Measurements from ENCODE around the gene EPHB1.

EPHB1 gene

GRCh38 chr3:134794950-134795745 is at the start of gene EPHB1:
EPHB1 (plus strand) TSS chr3:134795260.
- no peak for DNase-seq (ENCODE audit: low read depth in 2 of 2)

DNA sequence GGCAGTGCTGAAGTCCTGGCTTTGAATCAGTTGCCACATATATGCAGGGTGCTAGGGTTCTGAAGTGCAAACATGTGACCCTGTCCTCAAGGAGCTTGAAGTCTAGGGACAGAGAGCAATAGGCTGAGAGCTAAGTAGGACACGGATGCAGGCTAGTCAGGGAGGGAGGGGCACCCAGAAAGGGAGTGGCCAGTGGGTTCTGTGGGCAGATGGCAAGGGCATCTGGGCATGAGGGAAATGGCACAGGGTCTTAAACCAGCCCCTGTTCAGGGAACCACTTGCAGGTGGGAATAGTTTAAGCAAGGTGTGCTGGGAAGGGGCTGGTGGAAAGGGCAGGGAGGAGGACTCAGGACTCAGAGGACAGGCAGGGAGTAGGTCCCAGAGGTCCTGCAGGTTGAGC is 46.4 kb upstream of the EPHB1 start:
- DNase-seq (ENCODE audit: low read depth in 2 of 2), result no peak

DNA sequence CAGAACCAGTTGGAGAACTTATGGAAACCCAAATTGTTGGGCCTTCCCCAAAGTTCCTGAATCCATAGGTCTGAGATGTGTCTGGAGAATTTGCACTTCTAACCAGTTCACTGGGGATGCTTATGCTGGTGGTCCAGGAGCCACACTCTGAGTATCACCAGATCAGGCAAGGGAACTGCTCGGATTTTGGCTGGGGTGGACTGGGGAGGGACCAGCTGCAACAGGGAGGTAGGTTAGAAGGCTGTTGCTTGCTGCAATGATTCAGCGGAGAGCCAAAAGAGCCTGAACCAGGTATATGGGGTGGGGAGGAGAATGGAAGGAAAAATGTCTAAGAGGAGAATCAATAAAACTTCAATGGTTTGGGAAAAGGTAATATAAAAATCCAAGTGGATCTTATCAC is 45.9 kb upstream of the EPHB1 start:
- DNase-seq (ENCODE audit: low read depth in 2 of 2), result no peak

GRCh38 chr3:134749802-134750553 is 45.1 kb upstream of the EPHB1 start:
- no peak for DNase-seq (ENCODE audit: low read depth in 2 of 2)

GRCh38 chr3:134751831-134752230 is 43.2 kb upstream of the EPHB1 start:
- DNase-seq (ENCODE audit: low read depth in 2 of 2), result no peak

DNA sequence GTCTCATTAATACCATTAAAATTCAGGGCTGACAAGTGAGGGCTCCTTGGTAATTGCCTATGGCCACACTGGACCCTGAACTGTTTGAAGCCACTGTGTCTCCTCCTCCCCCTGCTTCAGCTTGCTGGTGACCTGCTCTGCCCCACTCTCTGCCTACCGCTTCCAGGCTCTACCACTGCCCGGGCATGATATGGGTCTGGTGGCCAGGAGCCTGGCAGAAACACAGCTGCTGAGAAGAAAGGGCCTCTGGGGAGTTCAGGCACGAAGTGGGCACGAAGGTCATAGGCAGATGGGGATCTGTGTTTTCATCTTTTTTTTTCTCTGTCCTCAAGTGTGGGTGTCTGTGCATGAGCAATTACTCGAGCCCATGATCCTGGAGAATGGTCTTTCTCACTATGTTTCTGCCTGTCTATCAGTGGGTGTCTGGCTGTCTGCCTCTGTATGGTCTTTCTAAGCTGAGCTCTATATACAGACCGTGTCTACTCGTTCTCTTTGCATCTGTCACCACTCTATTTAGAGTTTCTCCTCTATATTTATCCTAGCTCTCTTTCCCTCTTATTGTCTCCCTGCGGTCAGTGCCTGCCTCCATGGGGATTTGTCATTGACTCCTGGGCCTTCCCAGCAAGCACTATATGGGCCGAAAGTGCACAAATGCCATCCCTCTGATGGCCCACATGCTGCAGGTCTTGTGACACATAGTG is 42.1 kb upstream of the EPHB1 start:
- no peak for DNase-seq (ENCODE audit: low read depth in 2 of 2)

DNA sequence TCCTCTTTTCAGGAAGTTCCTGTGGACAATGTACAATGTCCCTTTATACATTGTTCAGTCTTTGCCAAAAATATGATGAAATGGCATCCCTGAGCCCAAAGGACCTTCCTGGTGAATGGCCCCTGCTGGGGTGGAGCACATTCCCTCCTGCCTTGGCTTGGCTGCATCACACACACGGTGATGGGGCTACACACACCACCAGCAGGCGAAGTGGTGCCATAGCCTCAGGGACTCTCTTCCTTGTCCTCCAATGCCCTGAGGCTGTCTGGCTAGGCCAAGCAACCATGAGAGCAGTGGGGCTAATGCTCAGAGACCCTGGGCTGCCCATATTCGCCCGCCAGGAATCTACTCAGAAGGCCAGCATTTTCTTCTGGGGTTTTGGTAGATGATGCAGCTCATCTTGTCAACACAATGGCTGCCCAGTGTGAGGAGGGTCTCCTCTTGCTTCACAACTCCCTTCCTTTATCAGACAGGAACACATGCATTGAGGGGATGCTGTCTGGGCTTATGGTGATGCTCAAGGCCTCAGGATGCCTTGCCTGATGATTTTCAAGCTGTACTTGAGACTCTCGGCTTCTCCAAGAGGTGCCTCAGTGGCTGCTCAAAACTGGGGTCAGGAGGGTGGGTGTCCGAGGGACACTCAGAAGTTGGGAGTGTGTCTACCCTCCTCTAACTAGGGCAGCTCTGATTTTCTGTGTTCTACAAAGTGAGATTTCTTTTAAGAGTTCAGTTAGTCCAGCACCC is 40.9 kb upstream of the EPHB1 start:
- DNase-seq (ENCODE audit: low read depth in 2 of 2), result no peak

- DNase-seq (ENCODE audit: low read depth in 2 of 2), result no peak
Measured at GRCh38 chr3:134754768-134755559, 40.1 kb upstream of the EPHB1 start.

- DNase-seq (ENCODE audit: low read depth in 2 of 2), result no peak
Measured at GRCh38 chr3:134755821-134756220, 39.2 kb upstream of the EPHB1 start.

- no peak for DNase-seq (ENCODE audit: low read depth in 2 of 2)
Measured at GRCh38 chr3:134757549-134758069, 37.5 kb upstream of the EPHB1 start.

GRCh38 chr3:134761213-134761612 is 33.8 kb upstream of the EPHB1 start:
- DNase-seq (ENCODE audit: low read depth in 2 of 2), result no peak

DNA sequence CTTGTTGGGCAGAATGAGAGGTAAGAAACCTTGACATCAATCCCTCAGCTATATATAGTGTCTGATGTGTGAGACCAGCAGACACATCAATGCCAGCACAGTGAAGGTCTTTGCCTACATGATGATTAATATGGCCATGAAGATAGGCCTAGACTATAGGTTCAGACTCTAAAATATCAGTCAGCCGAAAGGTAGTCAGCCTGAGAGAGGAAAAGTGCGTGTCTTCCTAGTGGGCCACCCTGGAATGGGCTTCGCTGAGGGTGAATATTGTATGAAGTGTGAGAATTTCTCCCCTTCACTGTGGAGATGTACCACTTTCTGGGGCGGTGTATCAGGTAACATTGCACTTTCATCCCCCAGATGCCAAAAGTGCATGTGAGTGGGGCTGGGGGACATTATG is 33.0 kb upstream of the EPHB1 start:
- no peak for DNase-seq (ENCODE audit: low read depth in 2 of 2)

GRCh38 chr3:134765468-134765867 is 29.6 kb upstream of the EPHB1 start:
- DNase-seq (ENCODE audit: low read depth in 2 of 2), result no peak

DNA sequence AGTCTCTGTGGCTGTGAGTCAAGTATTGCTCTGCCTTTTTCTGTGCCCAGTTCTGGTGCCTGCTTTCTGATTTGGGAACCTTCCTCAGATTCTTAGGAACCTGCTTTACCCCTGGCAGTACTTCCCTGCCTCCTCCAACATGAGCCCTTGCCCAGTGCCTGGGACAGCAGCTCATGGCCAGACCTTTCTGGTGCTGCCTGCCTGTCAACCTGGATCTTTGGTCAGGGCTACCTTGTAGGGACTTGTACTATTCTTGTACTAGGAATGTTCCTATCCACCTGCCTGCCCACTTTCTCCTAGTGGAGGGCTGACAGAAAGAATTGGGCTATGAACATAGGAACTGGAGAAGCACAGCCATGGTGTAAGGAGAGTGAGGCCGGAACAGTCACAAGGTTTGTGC is 28.8 kb upstream of the EPHB1 start:
- DNase-seq (ENCODE audit: low read depth in 2 of 2), result no peak

DNA sequence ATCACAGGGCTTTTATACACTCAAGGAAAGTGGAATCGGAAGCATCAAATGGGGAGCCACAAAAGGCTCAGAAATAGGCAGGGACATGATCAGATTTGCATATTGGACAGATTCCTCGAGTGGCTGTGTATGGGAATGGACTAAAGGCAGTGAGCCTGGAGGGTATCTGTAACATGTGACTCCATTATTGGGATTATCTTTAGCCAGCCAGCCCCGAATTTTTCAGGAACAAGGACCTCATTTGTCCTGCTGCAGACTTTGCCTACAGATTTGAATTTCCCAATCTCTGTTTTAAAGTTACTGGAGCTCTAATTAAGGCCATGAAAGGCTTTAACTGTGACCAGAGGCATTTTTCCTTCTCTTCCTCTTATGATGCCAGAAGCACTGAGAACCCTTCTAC is 26.9 kb upstream of the EPHB1 start:
- no peak for DNase-seq (ENCODE audit: low read depth in 2 of 2)

GRCh38 chr3:134768837-134769236 is 26.2 kb upstream of the EPHB1 start:
- no peak for DNase-seq (ENCODE audit: low read depth in 2 of 2)

- DNase-seq (ENCODE audit: low read depth in 2 of 2), result no peak
Measured at GRCh38 chr3:134769287-134769868, 25.7 kb upstream of the EPHB1 start.

- no peak for DNase-seq (ENCODE audit: low read depth in 2 of 2)
Measured at GRCh38 chr3:134772011-134772410, 23.0 kb upstream of the EPHB1 start.

- DNase-seq (ENCODE audit: low read depth in 2 of 2), result no peak
Measured at GRCh38 chr3:134772591-134772990, 22.5 kb upstream of the EPHB1 start.

DNA sequence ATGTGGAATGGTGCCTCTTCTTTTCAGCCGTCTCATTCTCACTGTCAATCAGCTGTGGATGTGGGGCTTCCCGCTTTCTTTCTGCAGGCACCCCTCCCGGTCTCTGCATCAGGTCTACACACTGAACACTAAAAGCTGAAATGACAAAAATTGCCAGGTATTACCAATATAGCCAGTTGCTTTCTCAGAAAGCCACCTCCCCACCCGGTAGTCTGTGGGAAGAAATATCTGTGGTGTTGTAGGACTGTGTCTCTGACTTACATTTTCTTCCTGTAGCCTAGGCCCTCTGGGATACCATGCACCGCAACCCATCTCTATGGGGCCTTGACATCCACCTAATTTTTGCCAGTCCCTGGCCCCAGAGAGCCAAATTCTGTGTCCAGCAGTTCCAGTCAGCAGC is 19.2 kb upstream of the EPHB1 start:
- DNase-seq (ENCODE audit: low read depth in 2 of 2), result no peak

DNA sequence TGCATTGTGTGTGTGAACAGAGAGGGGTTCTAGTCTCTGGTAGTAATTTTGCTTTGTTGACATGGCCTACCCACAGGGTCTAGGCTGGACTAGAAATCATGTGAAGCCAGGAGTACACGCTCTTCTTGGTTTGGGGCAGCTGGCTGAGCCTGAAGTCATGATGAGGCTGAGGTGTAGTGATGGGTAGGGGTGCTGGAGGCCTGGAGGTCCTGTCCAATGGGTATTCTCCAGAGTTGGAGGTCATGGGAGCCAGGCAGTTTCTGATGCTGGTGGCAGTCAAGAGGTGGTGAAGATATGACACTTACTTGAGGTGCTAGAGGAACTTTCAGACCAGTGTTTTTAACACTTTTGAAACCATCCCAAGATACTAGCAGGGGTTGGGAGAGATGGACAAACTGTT is 18.5 kb upstream of the EPHB1 start:
- no peak for DNase-seq (ENCODE audit: low read depth in 2 of 2)

Data from stimulated activated CD8-positive, alpha-beta memory T cell treated with anti-CD3 and anti-CD28 coated beads, Interleukin-15, amount 100 ng/mL, for 4 hours (primary cell).